ENCODE results near the gene DYNLT2B. TPM values are rescaled to one million over a fixed set of nuclear protein-coding genes. Genes with fewer than 3 reads are reported as not detected.

Gene DYNLT2B
- total RNA-seq, 4 donors from 2014 or later = 2.4 to 4.4 (median 3.7) TPM; not detected in 1

DNA sequence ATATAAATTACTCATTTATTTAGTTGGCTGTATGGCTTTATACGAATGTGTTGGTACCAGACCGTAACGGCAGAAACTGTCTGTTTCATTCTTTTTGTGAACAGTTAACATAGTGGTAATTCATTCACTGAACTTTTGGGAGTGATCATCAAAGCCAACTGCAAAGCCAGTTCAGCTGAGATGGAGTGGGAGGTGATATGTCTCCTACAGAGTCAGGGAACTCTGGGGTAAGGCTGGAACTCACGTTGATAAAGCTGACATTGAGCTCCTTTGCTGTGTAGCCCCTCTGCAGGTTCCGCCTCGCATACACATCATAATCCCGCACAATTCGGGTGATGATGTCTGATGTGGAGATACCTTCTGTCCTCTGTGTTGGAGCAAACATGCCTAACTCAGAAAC lies 76.3 kb downstream of the DYNLT2B start:
- no peaks in the 10 kb centered on the region for H3K4me1 ChIP-seq
- 73 to 87% methylated on average over 3 to 8 of the region's 8 CpGs for WGBS, 2 donors (ENCODE audit: low coverage in 1 of 2)
- in situ Hi-C loops (cut with MboI; ENCODE audit: low pct_ligation_motif_present in 1 of 4, low pct_unique_long_range_greater_than_20kb in 1 of 4, low sequenced_read_pairs in 3 of 4) = no loop called here
- DNase-seq = no peak
- no peaks in the 10 kb centered on the region for H3K9me3 ChIP-seq
- TF ChIP-seq EP300 (IDR thresholded peaks at IDR 0.05; ENCODE audit: low read depth) (no peak), POLR2AphosphoS5 (IDR thresholded peaks at IDR 0.05) (no peak), POLR2A (IDR thresholded peaks at IDR 0.05) (no peak)
- TF ChIP-seq, protein P1, sequence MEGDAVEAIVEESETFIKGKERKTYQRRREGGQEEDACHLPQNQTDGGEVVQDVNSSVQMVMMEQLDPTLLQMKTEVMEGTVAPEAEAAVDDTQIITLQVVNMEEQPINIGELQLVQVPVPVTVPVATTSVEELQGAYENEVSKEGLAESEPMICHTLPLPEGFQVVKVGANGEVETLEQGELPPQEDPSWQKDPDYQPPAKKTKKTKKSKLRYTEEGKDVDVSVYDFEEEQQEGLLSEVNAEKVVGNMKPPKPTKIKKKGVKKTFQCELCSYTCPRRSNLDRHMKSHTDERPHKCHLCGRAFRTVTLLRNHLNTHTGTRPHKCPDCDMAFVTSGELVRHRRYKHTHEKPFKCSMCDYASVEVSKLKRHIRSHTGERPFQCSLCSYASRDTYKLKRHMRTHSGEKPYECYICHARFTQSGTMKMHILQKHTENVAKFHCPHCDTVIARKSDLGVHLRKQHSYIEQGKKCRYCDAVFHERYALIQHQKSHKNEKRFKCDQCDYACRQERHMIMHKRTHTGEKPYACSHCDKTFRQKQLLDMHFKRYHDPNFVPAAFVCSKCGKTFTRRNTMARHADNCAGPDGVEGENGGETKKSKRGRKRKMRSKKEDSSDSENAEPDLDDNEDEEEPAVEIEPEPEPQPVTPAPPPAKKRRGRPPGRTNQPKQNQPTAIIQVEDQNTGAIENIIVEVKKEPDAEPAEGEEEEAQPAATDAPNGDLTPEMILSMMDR (IDR thresholded peaks at IDR 0.05) = no peak
- intact Hi-C loops (cut with DNase I; ENCODE audit: low total_unique reads) = no loop called here
- peaks cover 0 to 43% (median 19%) of the 10 kb centered on the region in 4 donors for H3K36me3 ChIP-seq
- H3K4me3 ChIP-seq = no peak overlapping the region
- no peak overlapping the region for H3K27ac ChIP-seq
- H3K27me3 ChIP-seq = no peaks in the 10 kb centered on the region

Small RNA genes lying within 50 kb of the gene (small RNA-seq; reads per million reads assigned to genes)
- gene AC069257.2 (0 reads per million in 4 donors), gene RNU6-910P (0 reads per million in 4 donors)

Other genes starting within 250 kb of the DYNLT2B start
- gene TFRC, start 236.2 kb downstream of the DYNLT2B start, total RNA-seq = 100 to 1,000 TPM; 117 to 404 (median 181) TPM
- gene ZDHHC19, start 106.8 kb downstream of the DYNLT2B start, total RNA-seq = not detected
- gene SLC51A, start 101.7 kb downstream of the DYNLT2B start, total RNA-seq = 100 to 1,000 TPM in 1 of 4 donors, 10 to 100 TPM in 2, 1 to 10 TPM in 1; 7.2 to 123 (median 40.5) TPM
- gene PCYT1A, start 30.5 kb downstream of the DYNLT2B start, total RNA-seq = 100 to 1,000 TPM in 1 of 4 donors, 10 to 100 TPM in 3; 50.1 to 104 (median 76.2) TPM
- gene TM4SF19, start 20.1 kb upstream of the DYNLT2B start, total RNA-seq = not detected
- gene UBXN7, start 114.2 kb upstream of the DYNLT2B start, total RNA-seq = 10 to 100 TPM; 13.8 to 25.4 (median 15.4) TPM
- 100 to 1,000 TPM in 1 of 4 donors, 10 to 100 TPM in 3; 17.3 to 221 (median 19.5) TPM for gene RNF168, start 185.5 kb upstream of the DYNLT2B start, total RNA-seq
- not detected for gene SMCO1, start 197.1 kb upstream of the DYNLT2B start, total RNA-seq

Measured in transverse colon (tissue), 4 donors.